ENCODE measurements around the gene STYX.

- no peak for TF ChIP-seq CTCF (IDR thresholded peaks at IDR 0.05)
- TF ChIP-seq, protein P1, sequence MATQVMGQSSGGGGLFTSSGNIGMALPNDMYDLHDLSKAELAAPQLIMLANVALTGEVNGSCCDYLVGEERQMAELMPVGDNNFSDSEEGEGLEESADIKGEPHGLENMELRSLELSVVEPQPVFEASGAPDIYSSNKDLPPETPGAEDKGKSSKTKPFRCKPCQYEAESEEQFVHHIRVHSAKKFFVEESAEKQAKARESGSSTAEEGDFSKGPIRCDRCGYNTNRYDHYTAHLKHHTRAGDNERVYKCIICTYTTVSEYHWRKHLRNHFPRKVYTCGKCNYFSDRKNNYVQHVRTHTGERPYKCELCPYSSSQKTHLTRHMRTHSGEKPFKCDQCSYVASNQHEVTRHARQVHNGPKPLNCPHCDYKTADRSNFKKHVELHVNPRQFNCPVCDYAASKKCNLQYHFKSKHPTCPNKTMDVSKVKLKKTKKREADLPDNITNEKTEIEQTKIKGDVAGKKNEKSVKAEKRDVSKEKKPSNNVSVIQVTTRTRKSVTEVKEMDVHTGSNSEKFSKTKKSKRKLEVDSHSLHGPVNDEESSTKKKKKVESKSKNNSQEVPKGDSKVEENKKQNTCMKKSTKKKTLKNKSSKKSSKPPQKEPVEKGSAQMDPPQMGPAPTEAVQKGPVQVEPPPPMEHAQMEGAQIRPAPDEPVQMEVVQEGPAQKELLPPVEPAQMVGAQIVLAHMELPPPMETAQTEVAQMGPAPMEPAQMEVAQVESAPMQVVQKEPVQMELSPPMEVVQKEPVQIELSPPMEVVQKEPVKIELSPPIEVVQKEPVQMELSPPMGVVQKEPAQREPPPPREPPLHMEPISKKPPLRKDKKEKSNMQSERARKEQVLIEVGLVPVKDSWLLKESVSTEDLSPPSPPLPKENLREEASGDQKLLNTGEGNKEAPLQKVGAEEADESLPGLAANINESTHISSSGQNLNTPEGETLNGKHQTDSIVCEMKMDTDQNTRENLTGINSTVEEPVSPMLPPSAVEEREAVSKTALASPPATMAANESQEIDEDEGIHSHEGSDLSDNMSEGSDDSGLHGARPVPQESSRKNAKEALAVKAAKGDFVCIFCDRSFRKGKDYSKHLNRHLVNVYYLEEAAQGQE (IDR thresholded peaks at IDR 0.05; ENCODE audit: low read depth, low read length), result no peak
- no peak for TF ChIP-seq MAX (IDR thresholded peaks at IDR 0.05; ENCODE audit: low read depth)
- no peak for TF ChIP-seq GATA2 (CRISPR knock-in tag; IDR thresholded peaks at IDR 0.05)
- TF ChIP-seq TEAD4 (IDR thresholded peaks at IDR 0.05; ENCODE audit: borderline replicate concordance, insufficient read depth), result no peak
- TF ChIP-seq SMC3 (IDR thresholded peaks at IDR 0.05; ENCODE audit: low read depth, low read length), result no peak
- TF ChIP-seq MXI1 (IDR thresholded peaks at IDR 0.05; ENCODE audit: low read depth, low read length), result no peak
- TF ChIP-seq RAD21 (IDR thresholded peaks at IDR 0.05; ENCODE audit: low read length), result no peak
- no peak for TF ChIP-seq FOXJ3 (CRISPR knock-in tag; IDR thresholded peaks at IDR 0.05)
Observed at GRCh38 chr14:52781629-52782028, 51.7 kb downstream of the STYX start.

Measured in SK-N-SH (cell line).